ENCODE measurements around the gene GRIPAP1. TPM values are rescaled to one million over a fixed set of nuclear protein-coding genes. Genes with fewer than 3 reads are reported as not detected.

Gene GRIPAP1
- total RNA-seq, 1 experiment from 2014 or later: 51.0 TPM

DNA sequence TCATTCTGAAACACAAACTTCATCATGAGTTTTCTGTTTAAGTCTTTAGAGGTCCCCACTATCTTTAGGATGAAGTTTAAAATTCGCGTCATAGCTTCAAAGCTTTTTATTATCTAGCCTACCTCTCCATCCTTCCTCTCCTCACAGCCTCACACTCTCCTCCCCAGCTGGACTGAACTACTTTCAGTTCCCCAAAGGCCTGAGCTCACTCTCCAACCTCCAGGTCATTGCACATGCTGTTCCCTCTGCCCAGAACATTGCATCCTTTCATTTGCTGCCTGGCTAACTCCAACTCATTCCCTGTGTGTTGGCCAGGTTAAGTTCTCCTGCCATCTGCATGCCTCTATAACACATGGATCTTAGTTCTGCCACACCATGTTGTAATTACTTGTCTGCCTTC is 41.8 kb downstream of the GRIPAP1 start:
- Histone ChIP-seq H3K36me3 (ENCODE audit: control insufficient read depth, insufficient read depth, low read length) (no peaks in the 10 kb centered on the region), H3K4me1 (ENCODE audit: control insufficient read depth, insufficient read depth, low read length) (peaks cover 13% of the 10 kb centered on the region), H3K9me3 (ENCODE audit: control insufficient read depth, insufficient read depth, low read depth, low read length) (no peaks in the 10 kb centered on the region), H3K27me3 (ENCODE audit: control insufficient read depth, insufficient read depth, low read length) (no peaks in the 10 kb centered on the region), H3K4me3 (ENCODE audit: low read depth in 2 of 2, low read length in 2 of 2) (no peak overlapping the region), H3K27ac (ENCODE audit: low read length) (no peak overlapping the region)
- POLR2A ChIA-PET: no interaction called here
- in situ Hi-C loops (cut with HindIII; ENCODE audit: low pct_unique_long_range_greater_than_20kb, low sequenced_read_pairs): no loop called here
- no TSS peak for BruUV-seq (replicated peaks)
- ATAC-seq (no peak), DNase-seq (ENCODE audit: low read depth, low spot score) (no peak)
- intact Hi-C loops (cut with micrococcal nuclease; ENCODE audit: unreplicated experiment): no loop called here
- no peak for TF ChIP-seq TCF7L2 (IDR thresholded peaks at IDR 0.05; ENCODE audit: low read depth, low read length)
- no peak for TF ChIP-seq CTCF (IDR thresholded peaks at IDR 0.05)
- TF ChIP-seq SIN3A (IDR thresholded peaks at IDR 0.05; ENCODE audit: borderline replicate concordance, insufficient read depth, low read depth, low read length): no peak
- no peak for TF ChIP-seq POLR2AphosphoS5 (IDR thresholded peaks at IDR 0.05; ENCODE audit: low read depth, low read length)
- TF ChIP-seq, protein P1, sequence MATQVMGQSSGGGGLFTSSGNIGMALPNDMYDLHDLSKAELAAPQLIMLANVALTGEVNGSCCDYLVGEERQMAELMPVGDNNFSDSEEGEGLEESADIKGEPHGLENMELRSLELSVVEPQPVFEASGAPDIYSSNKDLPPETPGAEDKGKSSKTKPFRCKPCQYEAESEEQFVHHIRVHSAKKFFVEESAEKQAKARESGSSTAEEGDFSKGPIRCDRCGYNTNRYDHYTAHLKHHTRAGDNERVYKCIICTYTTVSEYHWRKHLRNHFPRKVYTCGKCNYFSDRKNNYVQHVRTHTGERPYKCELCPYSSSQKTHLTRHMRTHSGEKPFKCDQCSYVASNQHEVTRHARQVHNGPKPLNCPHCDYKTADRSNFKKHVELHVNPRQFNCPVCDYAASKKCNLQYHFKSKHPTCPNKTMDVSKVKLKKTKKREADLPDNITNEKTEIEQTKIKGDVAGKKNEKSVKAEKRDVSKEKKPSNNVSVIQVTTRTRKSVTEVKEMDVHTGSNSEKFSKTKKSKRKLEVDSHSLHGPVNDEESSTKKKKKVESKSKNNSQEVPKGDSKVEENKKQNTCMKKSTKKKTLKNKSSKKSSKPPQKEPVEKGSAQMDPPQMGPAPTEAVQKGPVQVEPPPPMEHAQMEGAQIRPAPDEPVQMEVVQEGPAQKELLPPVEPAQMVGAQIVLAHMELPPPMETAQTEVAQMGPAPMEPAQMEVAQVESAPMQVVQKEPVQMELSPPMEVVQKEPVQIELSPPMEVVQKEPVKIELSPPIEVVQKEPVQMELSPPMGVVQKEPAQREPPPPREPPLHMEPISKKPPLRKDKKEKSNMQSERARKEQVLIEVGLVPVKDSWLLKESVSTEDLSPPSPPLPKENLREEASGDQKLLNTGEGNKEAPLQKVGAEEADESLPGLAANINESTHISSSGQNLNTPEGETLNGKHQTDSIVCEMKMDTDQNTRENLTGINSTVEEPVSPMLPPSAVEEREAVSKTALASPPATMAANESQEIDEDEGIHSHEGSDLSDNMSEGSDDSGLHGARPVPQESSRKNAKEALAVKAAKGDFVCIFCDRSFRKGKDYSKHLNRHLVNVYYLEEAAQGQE (IDR thresholded peaks at IDR 0.05; ENCODE audit: insufficient read depth in 1 of 2, low read depth in 2 of 2, low read length in 1 of 2): no peak
- CTCF ChIA-PET: no interaction called here

DNA sequence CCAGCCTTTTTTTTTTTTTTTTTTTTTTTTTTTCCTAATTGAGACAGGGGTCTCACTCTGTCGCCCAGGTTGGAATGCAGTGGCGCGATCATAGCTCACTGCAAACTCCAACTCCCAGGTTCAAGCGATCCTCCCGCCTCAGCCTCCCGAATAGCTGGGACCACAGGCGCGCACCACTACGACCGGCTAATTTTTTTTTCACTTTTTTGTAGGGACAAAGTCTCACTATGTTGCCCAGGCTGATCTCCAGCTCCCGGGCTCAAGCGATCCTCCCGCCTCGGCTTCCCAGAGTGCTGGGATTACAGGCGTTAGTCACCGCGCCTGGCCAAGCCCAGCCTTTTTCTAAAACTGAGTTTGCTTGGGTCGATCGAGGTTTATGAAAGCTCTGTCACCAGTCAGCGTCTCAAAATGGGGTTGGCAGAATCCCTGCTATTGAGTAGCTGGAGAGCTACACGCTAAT is 43.4 kb downstream of the GRIPAP1 start:
- in situ Hi-C loops (cut with HindIII; ENCODE audit: low pct_unique_long_range_greater_than_20kb, low sequenced_read_pairs) (no loop called here), intact Hi-C loops (cut with micrococcal nuclease; ENCODE audit: unreplicated experiment) (no loop called here)
- TF ChIP-seq TCF7L2 (IDR thresholded peaks at IDR 0.05; ENCODE audit: low read depth, low read length): no peak
- no peak for TF ChIP-seq SIN3A (IDR thresholded peaks at IDR 0.05; ENCODE audit: borderline replicate concordance, insufficient read depth, low read depth, low read length)
- TF ChIP-seq POLR2AphosphoS5 (IDR thresholded peaks at IDR 0.05; ENCODE audit: low read depth, low read length): no peak; the same call in none of the 2 replicates
- TF ChIP-seq, protein P1 (IDR thresholded peaks at IDR 0.05; ENCODE audit: insufficient read depth in 1 of 2, low read depth in 2 of 2, low read length in 1 of 2): no peak
- TF ChIP-seq CTCF (IDR thresholded peaks at IDR 0.05): no peak
- POLR2A ChIA-PET: interaction anchor here (0.5 to 1.6 kb wide), 7 partner anchors 14 to 298 kb away, joined by 3 to 18 read pairs (median 3); partner anchors contain the start of gene TFE3
- CTCF ChIA-PET: no interaction called here
- Histone ChIP-seq H3K4me1 (ENCODE audit: control insufficient read depth, insufficient read depth, low read length) (peaks cover 13% of the 10 kb centered on the region), H3K27me3 (ENCODE audit: control insufficient read depth, insufficient read depth, low read length) (no peaks in the 10 kb centered on the region), H3K4me3 (ENCODE audit: low read depth in 2 of 2, low read length in 2 of 2) (peak overlapping the region; percentile 72 to 79), H3K27ac (ENCODE audit: low read length) (peak overlapping the region; percentile 87), H3K36me3 (ENCODE audit: control insufficient read depth, insufficient read depth, low read length) (no peaks in the 10 kb centered on the region), H3K9me3 (ENCODE audit: control insufficient read depth, insufficient read depth, low read depth, low read length) (no peaks in the 10 kb centered on the region)
- DNase-seq (ENCODE audit: low read depth, low spot score): no peak
- TSS peak; percentile 84 for BruUV-seq (replicated peaks)
- no peak for ATAC-seq
